T-helper 9 cell (primary cell): ENCODE data around the gene PLSCR3.
A peak's percentile ranks its signal among the peaks of the same experiment; 100 is the strongest.
"Not testable (repeated sequence)": the region's sequence is repeated elsewhere in the genome, so short reads cannot be mapped to it uniquely, and the experiment has no call there.

ENCODE experiments used
- DNase-seq: peaks from one replicate; pipeline ENCODE4 v3.0.0-alpha.2; 2020

The PLSCR3 gene

DNA sequence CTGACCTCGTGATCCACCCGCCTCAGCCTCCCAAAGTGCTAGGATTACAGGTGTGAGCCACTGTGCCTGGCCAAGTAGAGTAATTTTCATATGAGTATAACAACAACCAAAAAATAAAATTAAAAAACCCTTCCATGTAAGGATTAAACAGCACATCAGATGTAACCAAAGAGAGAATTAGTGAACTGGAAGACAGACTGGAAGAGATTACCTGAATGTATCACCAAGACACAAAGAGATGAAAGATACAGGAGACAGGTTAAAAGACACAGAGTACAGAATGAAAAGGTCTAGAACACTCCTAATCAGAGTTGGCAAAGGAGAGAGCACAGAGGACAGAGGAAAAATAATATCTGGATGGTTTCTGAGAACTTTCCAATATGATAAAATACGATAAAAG is 15.2 kb downstream of the PLSCR3 start:
- DNase-seq = no peak

- no peak for DNase-seq
Observed at GRCh38 chr17:7374353-7374752, 20.0 kb downstream of the PLSCR3 start.

GRCh38 chr17:7370853-7371252 is 23.5 kb downstream of the PLSCR3 start:
- no peak for DNase-seq

GRCh38 chr17:7369825-7370224 is 24.5 kb downstream of the PLSCR3 start:
- no peak for DNase-seq

GRCh38 chr17:7368599-7368994 is 25.7 kb downstream of the PLSCR3 start:
- not testable (repeated sequence) for DNase-seq

DNA sequence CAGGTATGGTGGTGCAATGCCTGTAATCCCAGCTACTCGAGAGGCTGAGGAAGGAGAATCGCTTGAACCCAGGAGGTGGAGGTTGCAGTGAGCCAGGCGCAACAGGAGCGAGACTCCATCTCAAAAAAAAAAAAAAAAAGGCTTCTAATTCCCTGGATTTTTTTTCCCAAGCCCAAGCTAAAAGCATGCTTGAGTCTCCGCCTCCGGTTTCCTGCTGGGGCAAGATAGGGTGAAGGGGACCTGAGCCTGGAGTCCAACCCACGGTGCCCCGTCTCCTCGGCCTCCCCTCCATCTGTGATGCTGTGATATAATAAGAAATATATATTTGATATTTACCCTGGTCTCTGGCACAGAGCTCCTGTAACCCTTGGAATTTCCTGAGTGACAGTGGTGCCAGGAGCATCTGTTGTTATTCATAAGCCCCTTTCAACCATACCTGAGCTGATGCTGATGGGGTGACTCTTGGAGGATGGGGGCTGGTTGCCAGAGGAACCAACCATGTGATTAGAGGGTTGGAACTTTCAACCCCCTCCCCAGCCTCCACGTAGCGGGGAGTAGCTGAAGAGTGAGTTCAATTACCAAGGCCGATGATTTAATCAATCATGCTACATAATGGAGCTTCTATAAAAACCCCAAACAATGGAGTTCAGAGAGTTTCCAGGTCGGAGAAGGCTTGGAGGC is 26.3 kb downstream of the PLSCR3 start:
- DNase-seq = no peak

DNA sequence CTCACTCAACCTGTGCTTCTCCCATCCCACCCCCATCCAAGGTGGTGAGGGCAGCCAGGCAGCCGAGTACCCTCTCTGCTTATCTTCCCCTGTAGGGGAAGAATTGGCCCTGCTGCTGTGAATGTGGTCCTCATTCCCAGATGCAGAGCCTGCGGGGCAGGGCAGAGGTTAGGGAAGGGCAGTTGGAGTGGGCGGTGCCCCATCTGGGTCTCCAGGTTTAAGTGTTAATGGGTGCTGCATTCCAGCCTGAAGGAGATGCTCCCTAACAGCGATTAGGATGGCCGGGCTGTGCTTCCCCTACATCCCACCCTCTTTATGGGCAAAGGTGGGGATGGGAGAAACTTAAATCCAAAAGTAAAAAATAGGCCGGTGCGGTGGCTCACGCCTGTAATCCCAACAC is 27.2 kb downstream of the PLSCR3 start:
- no peak for DNase-seq

GRCh38 chr17:7365963-7366362 is 28.4 kb downstream of the PLSCR3 start:
- not testable (repeated sequence) for DNase-seq

DNA sequence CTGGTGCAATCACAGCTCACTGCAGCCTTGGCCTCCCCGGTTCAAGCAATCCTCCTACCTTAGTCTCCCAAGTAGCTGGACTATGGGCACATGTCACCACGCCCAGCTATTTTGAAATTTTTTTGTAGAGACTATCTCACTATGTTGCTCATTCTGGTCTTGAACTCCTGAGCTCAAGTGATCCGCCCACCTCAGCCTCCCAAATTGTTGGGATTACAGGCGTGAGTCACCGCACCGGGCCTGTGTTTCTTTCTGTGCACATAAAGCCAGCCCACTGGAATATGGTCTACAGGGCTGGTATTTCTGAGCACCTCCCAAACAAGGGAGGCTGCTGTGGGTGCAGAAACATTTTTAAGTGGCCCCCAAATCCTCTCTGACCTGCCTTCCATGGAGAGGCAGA is 31.0 kb downstream of the PLSCR3 start:
- no peak for DNase-seq

DNA sequence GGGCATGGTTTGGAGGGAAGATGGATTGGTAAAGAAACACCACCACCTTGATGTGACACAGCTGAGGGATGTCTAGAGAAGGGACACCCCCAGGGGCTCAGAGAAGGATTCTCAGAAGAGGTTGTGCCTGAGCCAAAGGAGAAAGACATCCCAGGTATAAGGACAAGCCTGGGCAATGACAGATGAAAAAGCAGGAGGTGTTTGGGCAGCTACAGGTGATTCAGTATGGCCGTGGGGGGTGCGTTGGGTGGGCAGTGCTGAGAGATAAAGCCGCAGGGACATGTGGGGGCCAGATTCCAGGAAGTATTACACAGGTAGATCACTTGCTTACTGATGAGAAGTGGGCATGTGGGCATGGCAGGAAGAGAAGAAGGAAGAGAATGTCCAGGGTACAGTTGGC is 32.4 kb downstream of the PLSCR3 start:
- DNase-seq = no peak

GRCh38 chr17:7357381-7357780 is 36.9 kb downstream of the PLSCR3 start:
- DNase-seq = no peak

- DNase-seq = no peak
Observed at GRCh38 chr17:7356756-7357155, 37.6 kb downstream of the PLSCR3 start.

GRCh38 chr17:7356072-7356549 is 38.2 kb downstream of the PLSCR3 start:
- DNase-seq = peak; percentile 80

- no peak for DNase-seq
Observed at GRCh38 chr17:7355573-7355972, 38.8 kb downstream of the PLSCR3 start.

DNA sequence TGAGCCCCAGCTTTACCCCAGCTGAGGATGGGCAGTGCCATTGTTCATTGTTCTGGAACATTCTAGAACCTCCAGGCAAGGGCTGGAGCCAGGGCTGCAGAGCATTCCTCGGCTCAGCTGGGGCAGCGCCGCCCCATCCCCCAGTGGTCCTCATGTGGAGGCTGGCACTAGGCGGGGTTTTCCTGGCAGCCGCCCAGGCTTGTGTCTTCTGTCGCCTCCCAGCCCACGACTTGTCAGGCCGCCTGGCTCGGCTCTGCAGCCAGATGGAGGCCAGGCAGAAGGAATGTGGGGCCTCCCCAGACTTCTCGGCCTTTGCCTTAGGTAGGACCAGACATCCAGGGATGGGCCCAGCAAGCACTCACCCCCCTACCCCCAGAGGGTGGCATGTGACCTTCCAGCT is 39.3 kb downstream of the PLSCR3 start, which contains the start of gene TMEM95:
Gene TMEM95, plus strand, starts transcription at position 104 of the 400 bp plus-strand sequence. Its CDS starts 49 bp downstream, at position 153.
- no peak for DNase-seq

GRCh38 chr17:7354262-7354843 is 40.0 kb downstream of the PLSCR3 start:
- no peak for DNase-seq

GRCh38 chr17:7352910-7353635 is 41.3 kb downstream of the PLSCR3 start:
- no peak for DNase-seq

GRCh38 chr17:7352503-7352889 is 41.8 kb downstream of the PLSCR3 start:
- DNase-seq = no peak

DNA sequence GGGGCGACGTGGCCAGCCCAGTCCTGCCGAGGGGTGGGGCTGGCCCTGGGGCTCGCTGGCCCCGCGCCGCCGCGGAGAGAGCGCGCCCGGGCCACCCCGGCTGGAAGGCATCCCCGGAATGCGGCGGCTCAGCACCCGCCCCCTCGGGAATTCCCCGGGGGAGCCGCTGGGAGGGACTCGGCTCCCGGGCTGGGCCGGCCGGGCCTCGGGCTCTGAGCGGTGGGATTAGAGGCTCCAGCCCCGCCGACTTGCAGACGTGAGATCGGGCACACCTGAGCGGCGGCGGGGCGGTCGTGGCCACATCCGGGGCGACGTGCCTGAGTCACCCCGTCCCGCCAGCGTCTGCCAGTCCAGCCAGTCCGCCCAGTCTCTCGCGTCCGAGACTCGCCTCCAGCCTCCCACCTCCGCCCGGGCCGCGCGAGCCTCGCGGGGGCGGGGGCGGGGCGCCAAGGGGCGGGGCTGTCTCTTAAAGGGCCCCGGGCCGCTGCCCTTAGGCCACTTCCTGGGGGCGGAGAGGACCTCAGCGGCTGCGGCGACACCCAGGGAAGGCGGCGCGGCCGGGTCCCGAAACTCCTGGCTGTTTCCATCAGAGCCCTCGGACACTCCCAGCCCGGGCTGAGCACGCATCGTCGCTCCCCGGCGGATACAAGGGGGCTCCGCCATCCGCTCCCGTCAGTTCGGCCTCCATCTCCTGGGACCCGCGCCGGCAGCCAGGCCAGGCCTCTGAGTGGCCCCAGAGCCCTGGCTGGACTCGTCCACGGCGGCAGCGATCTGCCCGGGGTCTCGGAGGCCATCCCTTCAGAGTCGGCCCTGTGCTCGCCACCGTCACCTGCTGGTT is 42.4 kb downstream of the PLSCR3 start, which contains the start of gene KCTD11:
Gene KCTD11, plus strand, starts transcription at position 498 of the 838 bp plus-strand sequence.
- peak; percentile 75 for DNase-seq

- DNase-seq = no peak
Observed at GRCh38 chr17:7348478-7349242, 45.7 kb downstream of the PLSCR3 start.

DNA sequence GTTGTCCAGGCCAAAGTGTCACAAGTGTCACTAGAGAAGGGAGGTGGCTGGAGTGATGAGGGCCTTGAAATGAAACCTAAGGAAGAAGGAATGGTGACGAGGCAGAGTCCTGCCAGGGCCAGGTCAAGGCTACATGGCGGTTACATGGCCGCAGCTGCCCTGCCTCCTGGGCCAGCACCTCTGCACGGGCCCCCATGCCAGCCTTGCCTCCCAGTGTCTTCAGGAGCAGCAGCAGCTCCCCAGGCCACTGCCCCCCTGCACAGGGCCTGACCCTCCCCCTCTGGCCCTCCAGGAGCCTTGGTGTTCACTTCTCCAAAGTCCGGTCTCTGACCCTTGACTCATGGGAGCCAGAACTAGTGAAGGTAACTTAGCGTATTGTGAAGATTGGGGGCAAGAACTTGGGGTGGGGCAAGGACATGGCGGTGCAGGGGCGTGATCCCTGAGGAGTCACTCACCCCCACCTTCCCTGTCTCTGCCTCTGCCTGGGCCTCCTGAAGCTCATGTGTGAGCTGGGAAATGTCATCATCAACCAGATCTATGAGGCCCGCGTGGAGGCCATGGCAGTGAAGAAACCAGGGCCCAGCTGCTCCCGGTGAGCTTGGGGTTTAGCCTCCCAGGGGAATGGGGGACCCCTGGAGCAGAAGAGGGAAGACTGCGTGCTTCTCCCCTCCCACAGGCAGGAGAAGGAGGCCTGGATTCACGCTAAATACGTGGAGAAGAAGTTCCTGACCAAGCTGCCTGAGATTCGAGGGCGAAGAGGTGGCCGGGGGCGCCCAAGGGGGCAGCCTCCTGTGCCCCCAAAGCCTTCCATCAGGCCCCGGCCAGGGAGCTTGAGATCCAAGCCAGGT is 46.5 kb downstream of the PLSCR3 start:
- no peak for DNase-seq
